Measurements from ENCODE around the gene RUVBL2.

The RUVBL2 gene

GRCh38 chr19:48959341-48960239, 34.1 kb upstream of the RUVBL2 start:
- DNase-seq (ENCODE audit: low read depth): no peak
- TF ChIP-seq CTCF (IDR thresholded peaks at IDR 0.05; ENCODE audit: insufficient read depth, low read depth, low read length, missing control alignments): no peak
- no peak overlapping the region for H3K4me3 ChIP-seq (ENCODE audit: low read depth, low read length)

GRCh38 chr19:48961051-48961649, 32.5 kb upstream of the RUVBL2 start:
- DNase-seq (ENCODE audit: low read depth): no peak
- no peak for TF ChIP-seq CTCF (IDR thresholded peaks at IDR 0.05; ENCODE audit: insufficient read depth, low read depth, low read length, missing control alignments)
- H3K4me3 ChIP-seq (ENCODE audit: low read depth, low read length): no peak overlapping the region

GRCh38 chr19:48961673-48962028, 32.0 kb upstream of the RUVBL2 start:
- H3K4me3 ChIP-seq (ENCODE audit: low read depth, low read length): no peak overlapping the region
- no peak for DNase-seq (ENCODE audit: low read depth)
- TF ChIP-seq CTCF (IDR thresholded peaks at IDR 0.05; ENCODE audit: insufficient read depth, low read depth, low read length, missing control alignments): no peak

GRCh38 chr19:48962029-48962848, 31.4 kb upstream of the RUVBL2 start:
- TF ChIP-seq CTCF (IDR thresholded peaks at IDR 0.05; ENCODE audit: insufficient read depth, low read depth, low read length, missing control alignments): no peak
- DNase-seq (ENCODE audit: low read depth): peak; percentile 90
- peak overlapping the region; percentile 70 for H3K4me3 ChIP-seq (ENCODE audit: low read depth, low read length)

GRCh38 chr19:48962849-48963165, 30.9 kb upstream of the RUVBL2 start:
- TF ChIP-seq CTCF (IDR thresholded peaks at IDR 0.05; ENCODE audit: insufficient read depth, low read depth, low read length, missing control alignments): no peak
- H3K4me3 ChIP-seq (ENCODE audit: low read depth, low read length): peak overlapping the region; percentile 70

GRCh38 chr19:48963371-48964204, 30.1 kb upstream of the RUVBL2 start:
- no peak for TF ChIP-seq CTCF (IDR thresholded peaks at IDR 0.05; ENCODE audit: insufficient read depth, low read depth, low read length, missing control alignments)
- DNase-seq (ENCODE audit: low read depth): peak; percentile 89
- H3K4me3 ChIP-seq (ENCODE audit: low read depth, low read length): peak overlapping the region; percentile 70

More at GRCh38 chr19:48962849-48963165, 30.9 kb upstream of the RUVBL2 start:
- peak; percentile 36 for DNase-seq (ENCODE audit: low read depth)

All from GM12865 (cell line).